Measurements from ENCODE around the gene COL17A1.

COL17A1 gene

DNA sequence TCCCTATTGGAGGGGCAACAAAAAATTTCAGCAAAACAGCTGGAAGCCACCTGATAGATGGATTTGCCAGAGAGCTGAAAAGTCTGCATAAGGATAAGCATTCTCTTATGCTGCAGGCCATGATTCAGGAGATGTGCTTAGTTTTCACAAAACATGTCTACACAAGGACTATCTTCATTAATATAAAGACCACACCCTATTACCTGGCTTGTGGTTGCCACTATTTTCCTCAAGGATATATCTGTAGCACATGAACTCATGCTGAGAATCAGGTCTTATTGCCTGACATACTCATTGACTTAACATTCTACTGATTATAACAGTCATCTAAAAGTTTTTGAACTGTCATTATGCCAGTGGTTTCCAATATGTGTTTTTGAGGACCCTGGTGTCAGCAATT, 7.1 kb upstream of the COL17A1 start:
- DNase-seq, result no peak

- DNase-seq, result no peak
These were observed 4.9 kb upstream of the COL17A1 start for GRCh38 chr10:104090611-104091010.

- DNase-seq, result no peak
These were observed 3.9 kb upstream of the COL17A1 start for GRCh38 chr10:104089621-104090020.

DNA sequence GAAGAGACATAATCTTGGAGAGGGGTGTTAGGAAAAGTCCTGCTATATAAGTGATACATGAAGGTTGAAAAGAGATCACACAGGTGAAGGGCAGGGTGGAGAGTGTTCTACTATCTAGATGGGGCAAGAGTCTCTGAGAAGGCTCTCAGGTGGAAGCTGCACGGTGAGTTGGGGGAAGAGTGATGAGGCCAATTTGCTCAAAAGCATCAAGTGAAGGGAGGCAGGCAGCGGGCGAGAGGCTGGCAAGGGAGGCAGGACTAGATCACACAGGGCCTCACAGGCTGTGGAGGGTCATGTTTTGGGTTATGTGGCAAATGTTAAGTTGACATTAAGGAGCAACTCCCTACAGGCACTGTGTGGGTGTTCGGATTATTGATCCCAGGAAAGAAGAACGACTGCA, 2.6 kb upstream of the COL17A1 start:
- DNase-seq, result no peak

DNA sequence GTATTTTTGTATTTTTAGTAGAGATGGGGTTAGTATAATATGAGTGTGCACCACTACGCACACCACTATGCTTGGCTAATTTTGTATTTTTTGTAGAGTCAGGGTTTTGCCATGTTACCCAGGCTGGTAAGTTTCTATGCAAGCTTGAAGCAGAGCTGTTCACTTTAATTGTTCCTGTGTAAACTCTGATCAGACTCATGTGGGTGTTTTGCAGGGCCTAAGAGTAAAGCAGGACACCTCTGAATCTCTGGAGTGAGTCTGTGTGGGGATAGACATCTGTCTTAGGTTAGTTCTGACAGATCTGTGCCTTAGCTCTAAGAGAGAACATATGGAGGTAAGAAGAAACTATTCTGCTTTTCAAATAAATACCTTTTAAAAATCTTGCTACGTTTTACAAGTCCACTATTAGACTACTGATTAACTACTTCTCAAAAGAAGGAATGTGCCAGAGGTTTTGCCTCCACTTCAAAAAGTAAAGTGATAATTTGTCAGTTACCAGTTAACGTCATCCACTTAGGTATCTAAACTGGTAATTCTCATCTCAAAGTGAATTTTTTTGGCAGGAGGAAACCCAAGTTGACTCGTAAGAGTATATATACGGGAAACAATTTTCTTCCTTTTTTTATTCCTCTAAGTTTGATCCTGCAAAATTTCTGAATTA, 1.1 kb downstream of the COL17A1 start:
- DNase-seq, result no peak

GRCh38 chr10:104081998-104082397, 3.7 kb downstream of the COL17A1 start:
- DNase-seq, result no peak

GRCh38 chr10:104080762-104081161, 4.9 kb downstream of the COL17A1 start:
- DNase-seq, result no peak

DNA sequence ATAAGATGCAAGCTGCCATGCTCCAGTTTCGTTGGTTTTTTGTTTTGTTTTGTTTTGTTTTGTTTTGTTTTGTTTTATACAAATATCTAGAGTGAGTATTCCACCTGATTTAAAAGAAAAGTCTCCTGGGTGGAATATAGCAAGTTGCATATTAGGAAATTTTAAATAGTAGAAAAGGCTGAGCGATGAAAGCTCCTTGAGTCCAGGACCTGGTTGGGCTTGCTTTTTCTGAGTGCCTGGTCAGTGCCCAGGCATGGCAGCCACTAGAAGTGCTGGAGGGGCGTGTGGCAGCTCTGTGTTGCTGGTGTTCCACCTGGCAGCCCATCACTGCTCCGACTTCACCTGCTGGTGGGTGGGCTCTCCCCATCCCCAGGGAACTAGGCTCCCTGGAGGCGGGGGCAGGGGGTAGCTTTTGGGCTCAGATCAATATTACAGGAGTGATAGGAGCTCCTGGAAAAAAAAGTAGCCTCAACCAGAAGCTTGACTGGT, 8.0 kb downstream of the COL17A1 start:
- no peak for DNase-seq

DNA sequence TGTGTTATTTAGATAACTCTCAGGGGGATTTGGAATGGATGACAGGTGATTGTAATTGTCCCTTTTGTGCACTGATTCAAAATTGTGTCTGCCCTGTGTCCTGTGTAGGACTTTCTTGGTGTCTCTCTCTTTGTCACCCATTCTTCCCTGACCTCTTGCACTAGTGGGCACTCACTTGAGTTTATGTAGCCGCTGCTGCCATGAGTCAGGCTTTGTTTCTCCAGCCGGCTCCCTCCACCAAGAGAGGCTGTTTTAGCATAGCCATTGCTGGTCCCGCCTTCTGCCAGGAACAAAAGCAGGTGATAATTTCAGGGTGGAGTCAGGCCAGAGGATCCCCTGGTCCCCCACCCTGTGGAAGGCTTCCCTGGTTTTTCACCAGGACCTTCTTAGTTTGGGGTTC, 8.4 kb downstream of the COL17A1 start:
- DNase-seq, result no peak

- no peak for DNase-seq
These were observed 8.9 kb downstream of the COL17A1 start for GRCh38 chr10:104076743-104077160.

DNA sequence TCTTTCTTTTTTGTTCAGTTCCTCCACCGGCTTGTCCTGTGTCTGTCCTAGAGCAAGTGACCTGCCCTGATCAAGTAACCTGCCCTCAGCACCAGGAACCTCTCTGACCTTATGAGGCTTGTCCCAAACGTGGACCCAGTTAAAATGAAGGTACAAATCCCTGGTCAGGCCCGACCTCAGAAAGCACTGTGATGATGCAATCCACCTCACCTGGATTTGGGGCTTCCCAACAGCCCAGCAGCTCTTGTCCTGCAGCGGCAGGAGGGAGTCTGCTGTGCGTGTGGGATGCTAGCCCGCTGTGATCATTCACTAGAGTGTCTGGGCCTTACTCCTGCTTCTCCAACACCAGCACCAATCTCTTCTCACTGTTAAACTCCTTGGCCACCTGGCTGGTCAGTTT, 11.2 kb downstream of the COL17A1 start:
- no peak for DNase-seq

- DNase-seq, result no peak
These were observed 12.9 kb downstream of the COL17A1 start for GRCh38 chr10:104072786-104073185.

DNA sequence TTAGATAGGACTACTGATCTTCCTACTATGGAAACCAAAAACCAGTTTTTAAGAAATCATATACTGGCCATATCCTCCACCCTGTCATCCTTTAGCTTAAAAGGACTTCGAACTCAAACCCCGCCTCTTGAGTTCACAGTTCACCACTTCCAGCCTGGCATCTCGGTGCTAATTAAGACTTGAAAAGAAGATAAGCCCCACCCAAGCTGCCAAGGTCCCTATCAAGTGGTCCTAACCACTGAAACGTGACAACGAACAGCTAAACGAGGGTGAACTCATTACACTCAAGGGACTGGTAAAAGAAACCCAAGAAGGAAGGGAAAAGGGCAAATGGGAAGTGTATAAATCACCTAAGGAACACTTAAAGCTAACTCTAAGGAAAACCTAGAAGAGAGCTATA, 16.1 kb downstream of the COL17A1 start:
- no peak for DNase-seq

DNA sequence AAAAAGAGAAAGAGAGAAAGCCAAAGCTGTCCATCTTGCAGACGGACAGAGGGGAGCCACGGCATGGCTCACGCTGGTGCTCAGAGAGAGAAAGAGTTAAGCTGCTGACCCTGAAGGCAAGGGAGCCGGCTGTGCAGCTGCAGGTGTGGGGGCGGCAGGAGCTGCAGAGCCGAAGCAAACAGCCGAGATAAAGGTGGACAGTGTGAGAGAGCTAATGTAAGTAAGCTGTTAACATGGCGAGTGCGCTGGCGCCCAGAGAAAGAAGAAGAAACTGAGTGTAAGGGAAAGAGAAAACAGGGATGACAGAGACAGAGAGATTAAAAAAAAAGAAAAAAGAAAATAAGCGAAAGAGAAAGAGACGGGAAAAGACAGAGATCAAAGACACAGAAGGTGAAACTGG, 18.2 kb downstream of the COL17A1 start:
- no peak for DNase-seq

DNA sequence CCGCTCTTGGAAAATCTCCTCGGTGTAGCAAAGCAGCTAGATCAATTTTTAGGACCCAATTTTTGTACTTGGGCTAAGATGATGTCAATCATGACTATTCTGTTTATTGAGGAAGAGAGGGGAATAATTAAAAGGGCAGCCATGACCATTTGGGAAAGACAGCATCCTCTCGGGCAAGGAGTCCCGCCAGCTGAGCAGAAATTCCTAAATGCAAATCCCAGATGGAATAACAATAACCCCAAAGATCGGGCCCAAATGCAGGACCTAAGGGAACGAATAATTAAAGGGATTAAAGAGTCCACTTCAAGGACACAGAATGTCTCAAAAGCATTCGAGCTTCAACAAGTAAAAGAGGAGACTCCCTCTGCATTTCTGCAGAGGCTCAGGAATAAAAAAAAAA, 18.7 kb downstream of the COL17A1 start:
- DNase-seq, result no peak

- DNase-seq, result no peak
These were observed 19.9 kb downstream of the COL17A1 start for GRCh38 chr10:104065748-104066147.

DNA sequence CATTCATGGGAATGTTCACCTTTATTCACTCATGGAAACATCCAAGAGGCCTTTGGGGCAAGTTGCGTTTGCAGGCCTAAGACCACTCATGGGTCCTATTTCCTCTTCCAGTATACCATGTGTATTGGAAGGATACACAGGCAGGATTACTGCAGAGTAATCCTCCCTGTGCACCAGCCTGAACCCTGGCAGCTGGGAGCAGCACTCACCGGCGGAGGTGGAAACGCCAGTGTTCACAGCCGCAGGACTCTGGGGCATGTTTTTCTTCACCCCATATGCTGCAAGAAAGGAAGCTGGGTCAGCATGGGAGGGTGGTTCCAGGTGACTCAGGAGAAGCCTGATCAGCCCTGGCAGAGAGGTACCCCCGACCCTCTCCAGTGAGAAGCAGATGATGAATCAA, 24.5 kb downstream of the COL17A1 start:
- no peak for DNase-seq

GRCh38 chr10:104059364-104059763, 26.3 kb downstream of the COL17A1 start:
- DNase-seq, result no peak

DNA sequence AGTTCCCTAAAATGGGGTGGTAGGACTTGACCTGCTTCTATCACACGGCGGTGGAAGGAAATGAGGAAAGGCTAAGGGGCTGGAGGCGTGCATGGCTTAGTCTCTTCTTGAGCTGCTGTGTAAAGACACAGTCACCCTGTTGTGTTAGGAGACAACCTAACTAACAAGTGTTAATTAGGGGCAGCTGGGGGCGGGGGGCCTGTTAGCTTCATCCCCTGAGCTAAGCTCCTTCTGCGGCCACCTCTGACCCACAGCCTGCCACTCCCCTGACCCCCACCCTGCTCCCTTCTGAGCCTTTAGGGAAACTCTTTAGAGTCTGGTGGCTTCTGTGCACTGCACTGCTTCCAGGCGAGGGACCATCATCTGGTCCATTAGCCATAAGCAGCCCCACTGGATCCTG, 28.0 kb downstream of the COL17A1 start:
- no peak for DNase-seq

GRCh38 chr10:104056619-104057273, 28.9 kb downstream of the COL17A1 start:
- DNase-seq, result no peak

DNA sequence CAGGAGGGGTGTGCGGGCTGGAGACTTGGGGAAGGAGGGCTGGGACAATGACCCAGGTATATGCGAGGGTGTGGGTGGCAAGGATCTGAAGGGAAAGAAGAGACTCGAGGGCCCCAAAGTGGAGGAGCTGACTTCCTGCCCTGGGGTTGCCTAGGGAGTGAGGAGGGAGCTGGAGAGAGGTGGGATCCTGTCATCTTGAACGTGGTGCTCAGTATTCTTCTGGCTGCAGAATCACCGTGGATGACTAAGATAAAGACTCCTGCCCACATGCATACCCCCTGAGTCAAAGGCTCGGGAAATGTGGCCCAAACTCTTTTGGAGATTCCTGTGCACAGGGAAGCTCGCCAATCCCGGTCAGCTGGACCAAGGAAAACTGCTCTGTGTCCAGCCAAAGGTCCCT, 31.2 kb downstream of the COL17A1 start:
- no peak for DNase-seq

GRCh38 chr10:104053201-104053600, 32.5 kb downstream of the COL17A1 start:
- DNase-seq, result no peak

- DNase-seq, result no peak
These were observed 33.2 kb downstream of the COL17A1 start for GRCh38 chr10:104052431-104052830.

DNA sequence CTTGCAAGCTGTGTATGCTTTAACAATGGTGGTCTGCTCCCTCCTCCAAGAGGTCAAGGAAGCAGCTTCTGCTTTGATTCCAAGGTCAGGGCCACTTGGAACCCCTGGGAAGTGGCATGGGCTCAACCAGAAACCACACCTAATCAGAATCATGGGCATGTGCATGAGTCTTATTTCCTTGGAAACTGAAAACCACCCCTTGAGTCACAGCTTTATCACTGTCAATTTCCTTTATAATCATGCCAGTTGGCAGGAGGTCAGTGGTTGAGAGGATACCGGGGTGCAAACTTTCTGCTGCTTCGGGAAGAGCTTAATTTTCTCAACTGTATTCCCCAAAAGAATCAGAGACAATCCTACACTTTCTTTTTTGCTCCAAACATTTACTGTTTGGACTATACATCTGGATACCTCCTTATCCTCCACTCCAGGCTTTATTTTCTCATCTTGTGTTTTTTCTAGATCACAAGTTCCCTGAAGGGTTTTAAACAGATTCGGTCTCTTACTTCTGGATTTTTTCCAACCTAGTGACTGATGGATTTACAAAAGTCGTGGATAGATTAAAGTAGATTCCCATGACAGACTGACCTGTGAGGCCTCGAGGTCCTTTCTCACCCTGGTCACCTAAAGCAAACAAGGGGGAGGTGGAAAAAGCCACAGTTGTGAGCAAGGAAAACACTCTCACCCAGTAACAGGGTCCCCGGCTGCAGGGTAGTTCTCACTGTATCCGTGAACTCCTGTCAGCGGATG, 36.0 kb downstream of the COL17A1 start:
- DNase-seq, result no peak

Data from activated CD4-positive, alpha-beta T cell treated with anti-CD3 and anti-CD28 coated beads, Interleukin-2, amount 50 U/mL, for 4 hours (primary cell).